ENCODE measurements around the gene PIP4K2A. TPM values are rescaled to one million over a fixed set of nuclear protein-coding genes. Genes with fewer than 3 reads are reported as not detected.

PIP4K2A gene
- total RNA-seq, 2 donors from 2014 or later: 15.0 to 17.8 TPM

DNA sequence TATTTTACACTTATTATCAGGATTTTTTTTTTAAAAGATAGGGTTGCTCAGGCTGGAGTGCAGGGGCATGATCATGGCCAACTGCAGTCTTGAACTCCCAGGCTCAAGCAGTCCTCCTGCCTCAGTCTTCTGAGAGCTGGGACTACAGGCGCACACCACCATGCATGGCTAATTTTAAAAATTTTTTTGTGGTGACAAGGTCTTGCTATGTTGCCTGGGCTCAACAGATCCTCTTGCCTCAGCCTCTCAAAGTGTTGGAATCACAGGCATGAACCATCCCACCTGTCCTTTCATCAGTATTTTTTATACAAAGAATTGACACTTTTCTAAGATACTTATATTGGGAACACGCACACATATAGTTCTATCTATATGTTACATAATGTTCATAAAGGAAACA is 99.3 kb downstream of the PIP4K2A start:
- WGBS, 2 experiments (ENCODE audit: insufficient coverage in 1 of 2, insufficient read length in 1 of 2): 92 to 100% methylated on average over 1 of the region's 2 CpGs
- TF ChIP-seq, protein P1, sequence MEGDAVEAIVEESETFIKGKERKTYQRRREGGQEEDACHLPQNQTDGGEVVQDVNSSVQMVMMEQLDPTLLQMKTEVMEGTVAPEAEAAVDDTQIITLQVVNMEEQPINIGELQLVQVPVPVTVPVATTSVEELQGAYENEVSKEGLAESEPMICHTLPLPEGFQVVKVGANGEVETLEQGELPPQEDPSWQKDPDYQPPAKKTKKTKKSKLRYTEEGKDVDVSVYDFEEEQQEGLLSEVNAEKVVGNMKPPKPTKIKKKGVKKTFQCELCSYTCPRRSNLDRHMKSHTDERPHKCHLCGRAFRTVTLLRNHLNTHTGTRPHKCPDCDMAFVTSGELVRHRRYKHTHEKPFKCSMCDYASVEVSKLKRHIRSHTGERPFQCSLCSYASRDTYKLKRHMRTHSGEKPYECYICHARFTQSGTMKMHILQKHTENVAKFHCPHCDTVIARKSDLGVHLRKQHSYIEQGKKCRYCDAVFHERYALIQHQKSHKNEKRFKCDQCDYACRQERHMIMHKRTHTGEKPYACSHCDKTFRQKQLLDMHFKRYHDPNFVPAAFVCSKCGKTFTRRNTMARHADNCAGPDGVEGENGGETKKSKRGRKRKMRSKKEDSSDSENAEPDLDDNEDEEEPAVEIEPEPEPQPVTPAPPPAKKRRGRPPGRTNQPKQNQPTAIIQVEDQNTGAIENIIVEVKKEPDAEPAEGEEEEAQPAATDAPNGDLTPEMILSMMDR (conservative IDR thresholded peaks at IDR 0.05): no peak
- Histone ChIP-seq H3K36me3 (ENCODE audit: control insufficient read depth, insufficient read depth, low read length) (no peaks in the 10 kb centered on the region), H3K4me1 (ENCODE audit: control insufficient read depth, insufficient read depth, low read length) (peaks cover 7% of the 10 kb centered on the region), H3K9me3 (ENCODE audit: control insufficient read depth, low read length) (no peaks in the 10 kb centered on the region), H3K27ac (ENCODE audit: low read depth, low read length) (no peak overlapping the region), H3K27me3 (ENCODE audit: control insufficient read depth, insufficient read depth, low read length, poor library complexity, severe bottlenecking) (no peaks in the 10 kb centered on the region), H3K4me3 (ENCODE audit: low read length) (no peak overlapping the region), H3K9ac (ENCODE audit: extremely low read depth, low read length, poor library complexity, severe bottlenecking) (no peak overlapping the region)
- DNase-seq: no peak
- Mint-ChIP-seq H3K4me3 (no peak overlapping the region), H3K36me3 (ENCODE audit: low read depth) (peaks cover 7% of the 10 kb centered on the region), H3K4me1 (peaks cover 67% of the 10 kb centered on the region), H3K9me3 (no peaks in the 10 kb centered on the region), H3K27ac (no peak overlapping the region), H3K27me3 (ENCODE audit: insufficient read depth) (peaks cover 2% of the 10 kb centered on the region)

DNA sequence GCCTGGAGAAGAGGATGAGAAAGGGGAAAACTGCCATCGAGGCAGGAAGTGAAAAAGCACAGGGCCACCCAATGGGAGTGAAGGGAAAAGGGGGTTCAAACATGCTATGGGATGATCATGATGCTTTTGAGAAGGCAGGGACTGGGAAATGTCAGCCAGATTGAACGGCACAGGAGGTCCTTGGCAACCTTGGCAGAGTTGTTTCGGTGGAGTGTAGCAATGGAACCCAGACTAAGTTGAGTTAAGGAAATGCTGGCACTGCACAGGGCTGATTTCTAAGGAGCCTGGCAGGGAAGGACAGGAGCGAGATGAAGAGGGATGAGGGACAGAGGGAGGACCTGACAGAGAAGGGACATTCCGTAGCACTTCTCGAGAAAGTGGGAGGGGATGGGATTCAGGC is 101.4 kb downstream of the PIP4K2A start:
- no peak overlapping the region for H3K27ac Mint-ChIP-seq
- Histone ChIP-seq H3K4me3 (ENCODE audit: low read length) (no peak overlapping the region), H3K9ac (ENCODE audit: extremely low read depth, low read length, poor library complexity, severe bottlenecking) (no peak overlapping the region), H3K36me3 (ENCODE audit: control insufficient read depth, insufficient read depth, low read length) (no peaks in the 10 kb centered on the region), H3K9me3 (ENCODE audit: control insufficient read depth, low read length) (no peaks in the 10 kb centered on the region), H3K27me3 (ENCODE audit: control insufficient read depth, insufficient read depth, low read length, poor library complexity, severe bottlenecking) (no peaks in the 10 kb centered on the region), H3K27ac (ENCODE audit: low read depth, low read length) (no peak overlapping the region), H3K4me1 (ENCODE audit: control insufficient read depth, insufficient read depth, low read length) (no peaks in the 10 kb centered on the region)
- peaks cover 60% of the 10 kb centered on the region for H3K4me1 Mint-ChIP-seq
- H3K9me3 Mint-ChIP-seq: no peaks in the 10 kb centered on the region
- TF ChIP-seq, protein P1 (conservative IDR thresholded peaks at IDR 0.05): no peak
- peaks cover 2% of the 10 kb centered on the region for H3K27me3 Mint-ChIP-seq (ENCODE audit: insufficient read depth)
- no peak for DNase-seq
- no peak overlapping the region for H3K4me3 Mint-ChIP-seq
- WGBS, 2 experiments (ENCODE audit: insufficient coverage in 1 of 2, insufficient read length in 1 of 2): 73 to 86% methylated on average over 3 to 6 of the region's 6 CpGs
- H3K36me3 Mint-ChIP-seq (ENCODE audit: low read depth): peaks cover 20% of the 10 kb centered on the region

DNA sequence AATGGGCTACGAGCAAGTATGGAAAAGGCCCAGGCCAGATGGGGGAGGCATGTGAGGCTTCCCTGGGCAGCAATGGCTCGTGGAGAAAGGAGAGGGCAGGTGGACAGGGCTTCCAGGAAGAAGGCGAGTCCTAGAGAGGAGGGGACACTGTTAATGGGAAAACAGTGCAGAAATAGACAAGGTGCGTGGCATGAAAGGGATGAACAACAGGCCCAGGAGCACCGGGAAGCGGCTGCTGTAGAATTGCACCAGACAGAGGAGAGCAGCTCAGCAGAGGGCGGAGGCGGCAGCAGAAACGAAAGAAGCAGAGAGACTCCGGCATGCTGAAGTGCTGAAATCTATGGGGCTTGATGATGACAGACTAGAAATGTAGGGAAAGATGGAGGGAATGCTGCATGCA is 102.1 kb downstream of the PIP4K2A start:
- TF ChIP-seq, protein P1 (conservative IDR thresholded peaks at IDR 0.05): no peak
- Histone ChIP-seq H3K27me3 (ENCODE audit: control insufficient read depth, insufficient read depth, low read length, poor library complexity, severe bottlenecking) (no peaks in the 10 kb centered on the region), H3K36me3 (ENCODE audit: control insufficient read depth, insufficient read depth, low read length) (no peaks in the 10 kb centered on the region), H3K4me1 (ENCODE audit: control insufficient read depth, insufficient read depth, low read length) (no peaks in the 10 kb centered on the region), H3K27ac (ENCODE audit: low read depth, low read length) (no peak overlapping the region), H3K9me3 (ENCODE audit: control insufficient read depth, low read length) (no peaks in the 10 kb centered on the region), H3K4me3 (ENCODE audit: low read length) (no peak overlapping the region), H3K9ac (ENCODE audit: extremely low read depth, low read length, poor library complexity, severe bottlenecking) (no peak overlapping the region)
- Mint-ChIP-seq H3K4me1 (peaks cover 54% of the 10 kb centered on the region), H3K27ac (no peak overlapping the region), H3K9me3 (no peaks in the 10 kb centered on the region), H3K4me3 (no peak overlapping the region), H3K36me3 (ENCODE audit: low read depth) (peaks cover 22% of the 10 kb centered on the region), H3K27me3 (ENCODE audit: insufficient read depth) (peaks cover 2% of the 10 kb centered on the region)
- 91 to 97% methylated on average over 9 of the region's 10 CpGs for WGBS, 2 experiments (ENCODE audit: insufficient coverage in 1 of 2, insufficient read length in 1 of 2)
- DNase-seq: no peak
